HG02571 (cell line): ENCODE measurements around the gene LGALS8.
"Not testable (repeated sequence)": the region's sequence is repeated elsewhere in the genome, so short reads cannot be mapped to it uniquely, and the experiment has no call there.

Experiments
- ATAC-seq: cut with Tn5 transposase; IDR thresholded peaks from one replicate; pipeline ENCODE4 v1.9.1; 2021; ENCODE audit warnings: mild to moderate bottlenecking, moderate library complexity; ENCODE audit not compliant: unreplicated experiment

The LGALS8 gene

DNA sequence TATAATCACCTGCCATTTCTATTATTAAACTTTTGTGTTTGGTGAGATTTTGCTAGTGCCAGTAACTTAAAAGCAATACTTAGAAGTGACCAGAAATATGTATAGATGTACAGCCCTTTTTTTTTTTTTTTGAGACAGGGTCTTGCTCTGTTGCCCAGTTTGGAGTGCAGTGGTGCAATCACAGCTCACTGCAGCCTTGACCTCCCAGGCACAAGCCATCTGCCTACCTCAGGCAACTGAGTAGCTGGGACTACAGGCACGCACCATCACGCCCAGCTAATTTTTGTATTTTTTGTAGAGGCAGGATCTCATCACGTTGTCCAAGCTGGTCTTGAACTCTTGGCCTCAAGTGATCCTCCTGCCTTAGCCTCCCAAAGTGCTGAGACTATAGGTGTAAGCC is 56.6 kb downstream of the LGALS8 start:
- not testable (repeated sequence) for ATAC-seq

DNA sequence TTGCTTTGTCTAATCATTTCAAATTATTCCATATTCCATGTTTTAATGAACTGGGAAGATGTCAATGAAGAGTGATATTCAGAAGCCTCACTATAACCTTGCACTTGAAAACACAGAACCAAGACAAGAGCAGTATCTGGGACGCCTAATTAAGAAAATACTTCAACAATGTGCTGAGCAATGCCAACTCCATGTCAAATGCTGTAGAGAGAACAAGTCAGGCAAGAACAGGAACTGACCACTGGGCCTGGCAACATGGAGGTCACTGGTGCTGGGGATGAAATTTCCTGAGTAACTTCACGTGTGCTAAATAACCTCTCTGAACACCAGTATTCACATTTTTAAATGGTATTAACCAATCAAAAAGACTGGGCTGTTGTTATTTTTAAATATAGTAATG is 57.7 kb downstream of the LGALS8 start:
- no peak for ATAC-seq

DNA sequence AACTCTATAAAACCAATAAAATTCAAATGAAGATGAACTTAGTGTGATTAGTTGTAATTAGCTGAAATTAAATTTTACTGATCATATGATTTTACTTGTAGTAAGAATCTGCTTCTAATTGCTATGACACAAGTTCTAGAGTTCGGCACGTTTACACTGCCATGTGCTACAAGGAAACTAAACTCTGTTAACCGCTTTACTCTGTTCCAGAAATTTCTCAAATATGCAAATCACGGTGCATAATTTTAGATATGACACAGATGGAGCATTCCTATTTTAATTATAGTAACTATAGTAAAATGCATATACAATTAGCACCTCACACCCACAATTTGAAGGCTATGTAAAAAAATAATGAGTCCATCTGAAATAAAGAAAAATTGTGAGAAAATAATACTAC is 65.7 kb downstream of the LGALS8 start:
- ATAC-seq: no peak

DNA sequence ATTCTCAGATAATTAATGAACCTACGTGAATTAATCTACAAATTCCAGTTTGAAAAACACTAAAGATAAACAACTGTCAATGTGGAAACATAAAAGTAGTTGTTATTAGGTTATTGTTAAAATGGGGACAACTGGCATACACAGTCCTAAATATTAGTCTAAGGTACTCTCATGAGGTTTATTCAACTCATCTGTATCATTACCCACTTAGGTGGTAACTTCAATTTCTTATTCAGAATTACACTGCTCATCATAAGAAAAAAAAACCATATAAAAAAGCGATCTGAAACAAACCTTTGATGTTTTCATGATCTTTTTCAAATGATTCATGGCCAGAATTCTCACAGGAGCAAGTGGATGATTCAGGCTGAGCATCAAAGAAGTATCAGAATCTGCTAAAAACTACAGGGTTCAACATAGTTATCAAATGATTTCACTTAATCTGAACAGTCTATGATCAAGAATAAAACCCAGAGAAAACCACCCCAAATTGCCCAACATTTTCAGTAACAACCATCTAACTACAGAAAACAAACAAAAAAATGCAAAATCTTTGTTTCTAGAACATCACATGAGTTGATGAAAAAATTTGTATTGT is 66.9 kb downstream of the LGALS8 start:
- ATAC-seq: no peak

DNA sequence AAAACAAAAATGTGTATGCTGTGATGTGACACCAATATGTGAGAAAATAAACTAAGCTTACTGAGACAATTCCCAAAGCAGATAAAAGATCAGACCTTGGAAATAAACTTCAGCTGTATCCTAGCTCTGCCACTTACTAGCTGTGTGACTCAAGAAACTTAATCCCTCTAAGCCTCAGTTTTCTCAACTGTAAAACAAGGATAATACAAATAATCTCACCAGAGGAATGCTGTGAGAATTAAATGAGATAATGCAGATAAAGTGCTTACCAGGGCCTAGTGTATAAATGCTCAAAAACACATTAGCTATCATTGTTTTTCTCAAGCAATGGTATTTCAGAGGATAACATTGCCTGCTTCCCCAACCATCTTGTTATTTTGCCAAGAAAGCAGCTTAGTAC is 78.4 kb downstream of the LGALS8 start:
- ATAC-seq: no peak
